ENCODE data around the gene PTGES3L.

PTGES3L gene

GRCh38 chr17:43014020-43014648, 34.3 kb upstream of the PTGES3L start:
- DNase-seq (ENCODE audit: low spot score), result no peak
- in situ Hi-C loops (cut with MboI; ENCODE audit: low sequenced_read_pairs, unreplicated experiment), result no loop called here
- no peak for TF ChIP-seq CTCF (IDR thresholded peaks at IDR 0.05; ENCODE audit: borderline replicate concordance, control extremely low read depth, extremely low read depth, insufficient read depth, missing control alignments)

- no peak for DNase-seq (ENCODE audit: low spot score)
- no peak for TF ChIP-seq CTCF (IDR thresholded peaks at IDR 0.05; ENCODE audit: borderline replicate concordance, control extremely low read depth, extremely low read depth, insufficient read depth, missing control alignments)
- in situ Hi-C loops (cut with MboI; ENCODE audit: low sequenced_read_pairs, unreplicated experiment), result no loop called here
Measured at GRCh38 chr17:43013296-43013695, 33.4 kb upstream of the PTGES3L start.

GRCh38 chr17:43011728-43012472, 32.0 kb upstream of the PTGES3L start:
- in situ Hi-C loops (cut with MboI; ENCODE audit: low sequenced_read_pairs, unreplicated experiment), result no loop called here
- no peak for TF ChIP-seq CTCF (IDR thresholded peaks at IDR 0.05; ENCODE audit: borderline replicate concordance, control extremely low read depth, extremely low read depth, insufficient read depth, missing control alignments)
- DNase-seq (ENCODE audit: low spot score), result no peak

- no peak for TF ChIP-seq CTCF (IDR thresholded peaks at IDR 0.05; ENCODE audit: borderline replicate concordance, control extremely low read depth, extremely low read depth, insufficient read depth, missing control alignments)
- in situ Hi-C loops (cut with MboI; ENCODE audit: low sequenced_read_pairs, unreplicated experiment), result no loop called here
- no peak for DNase-seq (ENCODE audit: low spot score)
Measured at GRCh38 chr17:43010667-43011308, 30.9 kb upstream of the PTGES3L start.

GRCh38 chr17:43006639-43007551, 27.0 kb upstream of the PTGES3L start, which contains the start of gene IFI35:
TSS of gene IFI35 (plus strand) at chr17:43006784. CDS start at chr17:43006948, 164 bp downstream.
- peak; percentile 89 for DNase-seq (ENCODE audit: low spot score)
- in situ Hi-C loops (cut with MboI; ENCODE audit: low sequenced_read_pairs, unreplicated experiment), result no loop called here
- TF ChIP-seq CTCF (IDR thresholded peaks at IDR 0.05; ENCODE audit: borderline replicate concordance, control extremely low read depth, extremely low read depth, insufficient read depth, missing control alignments), result peak; percentile 55
